HG02852 (cell line): ENCODE measurements around the gene NCOR1.
"Not testable (repeated sequence)": the region's sequence is repeated elsewhere in the genome, so short reads cannot be mapped to it uniquely, and the experiment has no call there.

Experiments
- ATAC-seq: cut with Tn5 transposase; IDR thresholded peaks from one replicate; pipeline ENCODE4 v1.9.1; 2021; ENCODE audit warnings: mild to moderate bottlenecking, moderate library complexity; ENCODE audit not compliant: unreplicated experiment

NCOR1 gene

DNA sequence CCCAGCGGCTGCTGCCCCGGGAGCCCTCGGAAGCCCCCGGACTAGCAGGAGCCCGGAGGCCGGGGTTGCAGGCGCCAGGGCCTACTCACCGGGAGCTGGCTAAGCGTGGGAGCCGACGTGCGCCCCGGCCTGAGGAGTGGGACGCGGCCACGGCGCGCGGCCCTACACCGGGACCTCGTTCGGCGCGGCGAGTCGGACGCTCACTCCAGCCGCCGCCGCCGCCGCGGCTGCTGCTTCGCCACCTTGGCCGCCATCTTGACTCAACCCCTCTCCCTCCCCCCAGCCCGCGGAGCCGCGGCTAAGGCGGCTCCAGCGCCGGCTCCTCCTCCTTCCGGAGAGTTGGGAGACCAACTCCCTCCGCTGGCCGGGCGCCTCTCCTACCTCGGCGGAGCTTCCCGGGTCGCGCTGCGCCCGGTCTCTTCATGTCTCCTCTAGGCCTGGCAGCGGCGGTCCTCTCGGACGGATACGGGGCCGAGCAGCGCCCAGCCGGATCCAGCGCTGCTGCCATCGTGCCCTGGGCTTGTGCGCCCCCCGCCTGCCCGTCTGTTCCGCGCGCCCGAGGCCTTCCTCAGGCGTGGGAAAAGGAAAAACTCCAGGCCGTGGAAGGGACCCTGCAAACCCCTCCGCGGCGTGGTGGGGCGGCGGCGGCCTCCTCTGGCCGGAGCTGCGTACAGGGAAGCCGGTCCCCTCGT, at the start of gene NCOR1:
Gene NCOR1 (minus strand): TSS at position 262 of the 692 bp plus-strand sequence. CDS start 20,965 bp downstream, outside the sequence.
- peak; percentile 75 for ATAC-seq

DNA sequence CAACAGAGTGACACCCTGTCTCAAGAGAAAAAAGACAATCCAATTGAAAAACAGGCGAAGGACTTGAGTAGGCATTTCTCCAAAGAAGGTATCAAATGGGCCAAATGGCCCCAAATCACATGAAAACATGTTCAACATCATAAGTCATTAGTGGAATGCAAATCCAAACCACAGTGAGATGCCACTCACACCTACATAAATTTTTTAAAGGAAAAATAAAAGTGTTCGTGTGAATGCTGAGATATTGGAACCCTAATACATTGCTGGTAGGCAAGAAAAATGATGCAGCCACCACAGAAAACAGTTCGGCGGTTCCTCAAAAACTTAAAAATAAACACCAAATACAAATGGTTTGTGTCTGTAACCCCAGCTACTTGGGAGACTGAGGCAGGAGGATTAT, 46.9 kb upstream of the NCOR1 start:
- ATAC-seq: no peak

DNA sequence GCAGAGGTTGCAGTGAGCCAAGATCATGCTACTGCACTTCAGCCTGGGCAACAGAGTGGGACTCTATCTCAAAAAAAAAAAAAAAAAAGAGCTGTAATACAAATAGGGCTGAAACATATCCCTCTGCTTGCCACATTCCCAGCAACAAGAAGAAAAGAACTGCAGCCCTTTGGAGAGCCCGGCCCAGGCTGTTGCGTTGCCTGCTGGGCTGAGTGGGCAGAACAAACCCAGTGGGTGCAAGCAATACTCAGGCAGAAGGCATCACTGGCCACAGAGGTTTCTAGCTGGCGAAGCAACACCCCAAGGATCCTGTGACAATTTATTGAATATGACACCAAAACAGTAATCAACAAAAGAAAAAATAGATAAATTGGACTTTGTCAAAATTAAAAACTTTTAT, 45.7 kb upstream of the NCOR1 start:
- no peak for ATAC-seq

DNA sequence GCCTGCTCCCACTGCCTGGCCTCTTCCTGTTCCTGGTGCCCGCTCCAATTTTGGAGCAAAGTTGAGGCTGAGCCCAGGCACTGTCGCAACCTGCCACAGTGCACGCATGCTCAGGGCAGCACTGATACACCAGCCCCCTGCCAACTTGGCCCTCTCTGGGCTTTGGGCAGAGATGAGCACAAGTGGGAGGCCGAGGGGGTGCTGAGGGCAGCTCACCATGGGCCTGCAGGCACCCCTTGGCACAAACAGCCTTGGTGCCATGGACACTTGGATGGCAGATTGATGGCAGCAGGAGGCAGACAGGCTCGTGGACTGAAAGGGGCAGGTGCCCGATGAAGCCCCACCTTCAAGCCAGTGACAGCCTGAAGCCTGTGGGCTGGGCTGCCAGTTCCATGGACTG, 44.6 kb upstream of the NCOR1 start:
- ATAC-seq: no peak

DNA sequence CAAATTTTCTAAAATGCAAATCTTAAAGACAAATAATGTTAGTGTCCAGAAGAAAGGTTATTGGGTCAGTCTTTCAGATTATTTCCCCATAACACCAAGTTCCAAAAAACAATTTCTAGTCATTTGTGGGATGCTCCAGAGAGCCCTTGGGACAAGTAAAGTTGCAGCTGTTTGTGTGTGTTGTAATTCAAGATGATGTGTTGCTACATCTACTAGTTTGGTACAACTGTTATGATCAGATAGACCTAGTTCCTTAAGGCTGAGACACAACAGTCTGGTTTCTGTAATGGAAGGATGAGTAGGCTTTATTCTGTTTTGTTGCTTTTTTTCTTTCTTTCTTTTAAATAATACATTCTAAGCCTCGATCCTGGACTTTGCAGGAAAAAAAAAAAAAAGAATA, 43.6 kb upstream of the NCOR1 start:
- ATAC-seq: no peak

DNA sequence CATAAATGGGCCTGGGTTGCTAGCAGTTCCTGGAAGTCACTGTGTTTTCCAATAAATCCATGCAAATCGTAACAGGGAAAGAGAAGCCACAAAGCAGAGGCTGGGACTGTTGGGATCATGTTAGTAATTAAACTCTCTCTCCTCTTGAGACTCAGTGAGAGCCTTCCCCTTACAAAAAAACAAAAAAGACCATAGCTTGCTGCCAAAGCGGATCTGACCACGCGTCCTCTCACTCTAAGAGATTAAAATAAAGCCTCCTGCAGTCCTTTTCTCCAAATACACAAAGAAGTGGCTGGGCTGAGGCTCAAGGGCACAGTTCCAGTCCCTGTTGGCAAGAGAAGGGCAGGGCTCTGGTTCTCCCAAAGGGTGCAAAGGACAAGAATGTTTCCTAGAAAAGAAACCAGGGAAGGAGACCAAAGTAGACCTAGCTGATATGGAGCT, 40.2 kb upstream of the NCOR1 start:
- no peak for ATAC-seq

DNA sequence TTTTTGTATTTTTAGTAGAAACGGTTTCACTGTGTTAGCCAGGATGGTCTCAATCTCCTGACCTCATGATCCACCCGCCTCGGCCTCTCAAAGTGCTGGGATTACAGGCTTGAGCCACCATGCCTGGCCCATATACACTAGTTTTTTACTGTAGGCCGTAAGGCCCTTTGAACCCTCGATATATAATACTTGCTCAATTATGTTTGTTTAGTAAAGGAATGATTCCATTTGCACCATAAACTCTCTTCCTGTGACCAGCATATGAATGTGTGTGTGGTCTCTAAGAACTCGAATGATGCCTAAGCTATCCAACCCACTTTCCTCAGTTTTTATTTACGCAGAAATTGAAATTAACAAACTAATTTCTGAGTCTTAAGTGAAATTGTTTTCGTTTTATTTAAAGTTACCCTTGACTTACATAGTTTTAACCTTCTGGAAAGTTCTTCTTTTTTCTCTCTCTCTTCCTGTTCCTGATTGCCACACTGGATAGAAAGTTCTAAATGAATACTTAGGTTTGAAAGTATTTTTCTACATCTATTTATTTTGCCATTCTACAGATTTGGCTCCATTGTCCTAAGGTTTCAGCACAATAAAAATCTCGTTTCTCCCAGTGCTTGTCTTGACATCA, 39.6 kb upstream of the NCOR1 start:
- no peak for ATAC-seq

DNA sequence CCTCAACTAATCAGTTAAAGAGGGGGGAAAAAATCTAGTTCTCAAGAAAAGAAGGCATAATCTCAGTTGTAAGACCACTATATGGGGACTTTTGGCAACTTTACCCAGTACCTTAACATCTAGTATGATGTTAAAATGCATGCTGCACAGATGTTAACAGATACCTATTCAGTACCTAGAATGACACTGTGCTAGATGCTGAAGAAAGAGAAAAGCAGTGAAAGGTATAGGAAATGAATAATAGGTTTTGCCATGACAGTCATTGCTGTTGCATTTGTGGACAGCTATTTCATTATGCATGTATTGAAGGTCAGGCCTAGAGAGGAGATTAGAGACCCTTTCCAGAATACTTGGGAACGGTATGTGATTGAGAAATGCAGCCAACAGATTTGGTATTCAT, 36.2 kb upstream of the NCOR1 start:
- ATAC-seq: no peak

DNA sequence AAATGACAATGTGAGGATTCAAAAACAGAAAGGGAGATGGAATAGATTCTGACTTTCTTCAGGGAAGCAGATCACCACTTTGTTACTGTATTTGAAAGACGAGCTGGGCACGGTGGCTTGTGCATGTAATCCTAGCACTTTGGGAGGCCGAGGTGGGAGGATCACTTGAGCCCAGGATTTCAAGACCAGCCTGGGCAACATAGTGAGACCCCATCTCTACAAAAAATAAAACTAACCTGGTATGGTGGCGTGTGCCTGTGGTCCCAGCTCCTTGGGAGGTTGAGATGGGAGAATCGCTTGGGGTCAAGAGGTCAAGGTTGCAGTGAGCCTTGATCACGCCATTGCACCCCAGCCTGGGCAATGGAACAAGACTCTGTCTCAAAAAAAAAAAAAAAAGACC, 35.7 kb upstream of the NCOR1 start:
- ATAC-seq: no peak

DNA sequence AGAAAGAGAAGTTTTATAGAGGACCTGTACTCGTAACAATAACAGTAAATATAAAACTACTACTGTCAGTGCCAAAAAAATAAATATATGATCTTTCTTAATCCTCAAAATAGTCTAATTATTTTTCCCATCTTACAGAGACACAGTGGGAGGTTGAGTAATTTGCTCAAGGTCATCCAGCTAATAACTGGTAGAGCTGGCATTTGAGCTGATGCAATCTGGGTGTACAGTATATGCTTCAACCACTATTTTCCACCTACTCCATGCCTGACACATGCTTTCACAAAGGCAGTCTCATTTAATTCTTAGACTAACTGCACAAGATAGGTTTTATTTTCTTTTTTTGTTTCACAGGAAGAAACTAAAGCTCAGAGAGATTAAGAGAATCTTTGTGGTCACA, 35.3 kb upstream of the NCOR1 start:
- no peak for ATAC-seq

DNA sequence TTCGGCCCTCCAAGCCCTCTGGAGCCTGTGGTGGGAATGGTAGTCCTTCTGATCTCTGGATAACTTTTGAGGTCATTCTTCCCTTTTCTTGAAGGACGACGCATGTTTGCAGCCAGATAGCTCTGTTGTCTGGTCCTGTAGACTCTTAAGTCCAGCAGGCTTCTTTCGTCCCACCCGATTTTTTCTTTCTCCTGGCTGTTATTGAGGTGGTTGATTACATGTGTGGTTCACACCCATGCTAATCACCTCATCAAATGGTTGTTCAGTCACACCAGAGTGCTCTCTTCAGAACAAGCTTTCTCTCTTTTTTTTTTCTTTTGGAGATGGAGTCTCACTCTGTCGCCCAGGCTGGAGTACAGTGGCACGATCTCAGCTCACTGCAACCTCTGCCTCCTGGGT, 32.3 kb upstream of the NCOR1 start:
- no peak for ATAC-seq

DNA sequence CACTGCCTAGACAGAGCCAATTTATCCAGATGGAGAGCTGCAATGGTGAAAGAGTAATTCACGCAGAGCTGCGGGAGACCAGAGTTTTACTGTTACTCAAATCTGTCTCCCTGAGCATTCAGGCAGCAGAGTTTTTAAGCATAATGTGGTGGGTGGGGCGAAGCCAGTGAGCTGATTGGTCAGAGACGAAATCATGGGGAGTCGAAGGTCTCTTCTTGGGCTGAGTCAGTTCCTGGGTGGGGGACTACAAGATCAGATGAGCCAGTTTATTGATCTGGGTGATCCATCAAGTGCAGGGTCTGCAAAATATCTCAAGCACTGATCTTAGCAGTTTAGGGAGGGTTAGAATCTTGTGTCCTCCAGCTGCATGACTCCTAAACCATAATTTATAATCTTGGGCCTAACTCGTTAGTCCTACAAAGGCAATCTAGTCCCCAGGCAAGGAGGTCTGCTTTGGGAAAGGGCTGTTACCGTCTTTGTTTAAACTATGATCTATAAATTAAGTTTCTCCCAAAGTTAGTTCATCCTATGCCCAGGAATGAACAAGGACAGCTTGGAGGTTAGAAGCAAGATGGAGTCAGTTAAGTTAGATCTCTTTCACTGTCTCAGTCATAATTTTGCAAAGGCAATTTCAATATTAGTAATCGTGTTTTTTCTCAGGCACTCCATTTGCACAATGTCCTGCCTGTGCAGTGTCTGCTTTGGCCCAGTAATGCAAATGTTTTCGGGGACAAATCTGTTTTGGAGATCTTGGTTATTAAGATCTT, 28.6 kb upstream of the NCOR1 start:
- ATAC-seq: no peak

DNA sequence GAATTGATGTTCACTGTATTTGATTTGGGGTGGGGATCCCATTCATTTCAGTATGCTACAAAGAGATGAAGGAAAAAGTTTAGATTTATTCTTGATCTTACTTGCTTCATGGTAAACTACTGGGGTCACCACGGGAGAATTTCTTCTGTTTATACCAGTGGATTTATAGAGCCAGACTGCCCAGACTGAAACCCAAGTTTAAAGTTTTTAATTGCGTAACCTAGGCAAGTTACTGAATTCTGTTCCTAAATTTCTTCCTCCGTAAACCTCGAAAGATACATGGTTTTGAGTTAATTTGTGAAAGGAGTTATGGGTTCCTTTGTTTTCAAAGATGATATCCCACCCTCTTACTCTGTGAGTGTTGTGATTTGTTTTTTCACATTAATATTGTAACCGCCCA, 28.1 kb upstream of the NCOR1 start:
- no peak for ATAC-seq

DNA sequence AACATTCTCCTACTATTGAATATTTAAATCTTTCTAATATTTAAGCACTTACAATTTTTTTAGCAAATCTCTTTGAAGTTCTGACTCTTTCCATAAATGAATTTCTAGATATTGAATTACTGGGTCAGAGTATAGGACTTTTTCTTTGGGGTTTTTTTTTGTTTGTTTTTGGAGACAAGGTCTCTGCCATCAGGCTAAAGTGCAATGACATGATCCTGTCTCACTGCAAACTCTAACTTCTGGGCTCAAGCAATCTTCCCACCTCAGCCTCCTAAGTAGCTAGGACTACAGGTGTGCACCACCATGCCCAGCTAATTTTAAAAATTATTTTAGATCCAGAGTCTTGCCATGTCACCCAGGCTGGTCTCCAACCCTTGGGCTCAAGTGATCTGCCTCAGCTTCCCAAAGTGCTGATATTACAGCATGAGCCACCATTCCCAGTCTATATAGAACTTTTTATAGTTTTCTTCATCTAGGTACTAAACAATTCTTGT, 26.6 kb upstream of the NCOR1 start:
- ATAC-seq: no peak

DNA sequence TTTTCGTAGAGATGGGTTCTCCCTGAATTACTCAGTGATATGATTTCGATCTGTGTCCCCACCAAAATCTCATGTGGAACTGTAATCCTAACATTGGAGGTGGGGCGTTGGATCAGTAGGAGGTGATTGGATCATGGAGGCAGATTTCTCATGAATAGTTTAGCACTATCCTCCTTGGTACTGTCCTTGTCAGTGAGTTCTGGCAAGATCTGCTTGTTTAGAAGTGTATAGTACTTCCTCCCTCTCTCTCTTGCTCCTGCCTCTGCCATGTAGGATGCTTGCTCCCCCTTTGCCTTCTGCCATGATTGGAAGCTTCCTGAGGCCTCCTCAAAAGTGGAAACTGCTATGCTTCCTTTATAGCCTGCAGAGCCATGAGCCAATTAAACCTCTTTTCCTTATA, 24.6 kb upstream of the NCOR1 start:
- no peak for ATAC-seq

DNA sequence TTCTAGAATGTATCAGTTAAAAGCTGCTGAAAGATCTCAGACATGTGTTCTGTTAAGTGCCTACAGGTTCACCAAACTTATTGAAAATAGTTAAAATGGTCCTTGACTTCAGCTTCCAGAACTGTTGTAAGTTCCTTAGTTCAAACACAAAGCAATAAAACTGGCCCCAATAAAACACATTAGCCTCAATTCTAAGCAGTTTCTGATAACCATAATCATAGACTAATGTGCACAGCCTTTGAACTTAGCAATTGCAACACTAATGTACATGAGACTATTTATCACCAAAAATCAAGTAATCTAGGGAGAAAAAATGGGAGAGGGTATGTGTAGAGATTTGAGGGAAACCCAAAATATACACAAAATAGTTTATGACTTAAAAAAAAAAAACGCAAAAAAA, 17.1 kb upstream of the NCOR1 start:
- ATAC-seq: no peak

DNA sequence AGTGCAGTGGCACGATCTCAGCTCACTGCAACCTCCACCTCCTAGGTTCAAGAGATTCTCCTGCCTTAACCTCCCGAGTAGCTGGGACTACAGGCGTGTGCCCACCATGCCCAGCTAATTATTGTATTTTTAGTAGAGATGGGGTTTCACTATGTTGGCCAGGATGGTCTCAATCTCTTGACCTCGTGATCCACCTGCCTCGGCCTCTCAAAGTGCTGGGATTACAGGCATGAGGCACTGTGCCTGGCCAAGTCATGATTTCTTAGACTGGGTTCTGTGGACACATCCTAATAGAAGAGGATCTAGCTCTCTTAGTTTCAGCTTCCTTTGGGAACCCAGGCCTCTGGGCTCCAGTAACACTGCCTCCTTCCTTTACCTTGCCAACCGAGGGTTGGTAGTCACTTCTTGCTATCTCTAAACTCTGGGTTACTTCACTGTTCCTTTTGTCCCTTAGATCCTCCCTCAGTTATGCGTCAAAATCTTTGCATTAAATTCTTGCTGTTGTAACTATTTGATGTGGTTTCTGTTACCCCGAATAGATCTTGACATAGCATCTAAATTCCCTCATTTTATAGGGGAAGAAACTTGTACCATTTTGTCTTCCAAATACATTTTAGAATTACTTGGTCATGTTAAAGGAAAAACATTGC, 14.7 kb upstream of the NCOR1 start:
- ATAC-seq: not testable (repeated sequence)

DNA sequence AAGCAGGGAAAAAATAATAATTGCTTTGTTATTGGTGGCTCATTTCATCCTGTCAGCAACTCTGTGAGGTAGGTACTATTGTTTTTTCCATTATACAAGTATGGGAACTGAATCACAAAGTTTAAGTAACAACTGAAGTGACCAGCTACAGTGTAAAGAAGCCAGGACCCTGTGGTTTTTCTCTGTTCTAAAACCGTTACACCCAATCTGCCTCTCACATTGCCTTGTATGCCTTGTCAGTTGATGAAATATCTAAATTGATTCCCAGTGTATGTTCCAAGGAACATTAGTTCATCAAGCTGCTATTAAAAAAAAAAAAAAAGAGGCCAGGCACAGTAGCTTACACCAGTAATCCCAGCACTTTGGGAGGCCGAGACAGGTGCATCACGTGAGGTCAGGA, 7.1 kb upstream of the NCOR1 start:
- no peak for ATAC-seq

DNA sequence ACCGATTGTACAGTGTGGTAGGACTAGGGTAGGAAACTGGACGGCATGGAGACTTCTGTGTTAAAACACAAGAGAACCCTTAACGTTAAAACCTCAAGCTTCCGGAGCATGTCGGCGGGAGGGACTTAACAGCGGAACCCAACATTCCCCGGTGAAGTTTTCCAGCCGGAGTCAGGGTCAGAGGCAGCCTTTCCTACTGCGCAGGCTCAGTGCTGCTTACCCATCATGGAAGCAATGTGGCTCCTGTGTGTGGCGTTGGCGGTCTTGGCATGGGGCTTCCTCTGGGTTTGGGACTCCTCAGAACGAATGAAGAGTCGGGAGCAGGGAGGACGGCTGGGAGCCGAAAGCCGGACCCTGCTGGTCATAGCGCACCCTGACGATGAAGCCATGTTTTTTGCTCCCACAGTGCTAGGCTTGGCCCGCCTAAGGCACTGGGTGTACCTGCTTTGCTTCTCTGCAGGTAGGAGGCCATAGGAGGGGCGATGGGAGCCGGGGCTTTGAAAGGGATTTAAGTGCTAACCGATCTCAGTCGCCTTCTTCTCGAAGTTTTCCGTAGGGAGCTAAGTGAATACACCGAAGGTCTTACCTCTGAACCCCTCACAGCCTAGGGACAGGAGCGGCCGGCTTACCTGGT, 1.8 kb upstream of the NCOR1 start, which contains the start of gene PIGL:
Gene PIGL (plus strand): TSS at position 209 of the 634 bp plus-strand sequence. CDS start 17 bp downstream, at position 226.
- no peak for ATAC-seq

DNA sequence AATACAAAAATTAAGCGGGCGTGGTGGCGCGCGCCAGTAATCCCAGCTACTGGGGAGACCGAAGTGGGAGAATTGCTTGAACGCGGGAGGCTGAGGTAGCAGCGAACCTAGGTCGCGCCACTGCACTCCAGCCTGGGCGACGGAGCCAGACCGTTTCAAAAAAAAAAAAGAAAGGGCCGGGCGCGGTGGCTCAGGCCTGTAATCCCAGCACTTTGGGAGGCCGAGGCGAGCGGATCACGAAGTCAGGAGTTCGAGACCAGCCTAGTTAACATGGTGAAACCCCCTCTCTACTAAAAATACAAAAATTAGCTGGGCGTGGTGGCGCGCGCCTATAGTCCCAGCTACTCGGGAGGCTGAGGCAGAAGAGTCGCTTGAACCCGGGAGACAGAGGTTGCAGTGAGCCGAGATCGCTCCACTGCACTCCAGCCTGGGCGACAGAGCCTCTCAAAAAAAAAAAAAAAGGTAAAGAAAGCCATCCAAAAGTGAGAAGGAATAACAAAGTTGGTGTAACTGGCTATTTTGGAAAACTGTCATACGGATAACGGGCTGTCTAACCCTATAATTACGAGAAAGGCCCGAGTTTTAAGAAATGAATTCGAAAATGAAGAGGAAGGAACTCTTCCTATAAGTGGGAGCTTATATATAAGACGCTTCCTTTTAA, 1.1 kb upstream of the NCOR1 start:
- not testable (repeated sequence) for ATAC-seq
